SIG-M5 treated with dmso at 0.1 percent for 504 hours (cell line): ENCODE data around the gene CNGA3.
"Not testable (repeated sequence)": the region's sequence is repeated elsewhere in the genome, so short reads cannot be mapped to it uniquely, and the experiment has no call there.

Experiments
- DNase-seq: peaks from one replicate; lab custom pipeline; 2025; ENCODE audit not compliant: unreplicated experiment; lab: John Stamatoyannopoulos, UW

CNGA3 gene

GRCh38 chr2:98395977-98396376 lies 49.7 kb downstream of the CNGA3 start:
- no peak for DNase-seq

DNA sequence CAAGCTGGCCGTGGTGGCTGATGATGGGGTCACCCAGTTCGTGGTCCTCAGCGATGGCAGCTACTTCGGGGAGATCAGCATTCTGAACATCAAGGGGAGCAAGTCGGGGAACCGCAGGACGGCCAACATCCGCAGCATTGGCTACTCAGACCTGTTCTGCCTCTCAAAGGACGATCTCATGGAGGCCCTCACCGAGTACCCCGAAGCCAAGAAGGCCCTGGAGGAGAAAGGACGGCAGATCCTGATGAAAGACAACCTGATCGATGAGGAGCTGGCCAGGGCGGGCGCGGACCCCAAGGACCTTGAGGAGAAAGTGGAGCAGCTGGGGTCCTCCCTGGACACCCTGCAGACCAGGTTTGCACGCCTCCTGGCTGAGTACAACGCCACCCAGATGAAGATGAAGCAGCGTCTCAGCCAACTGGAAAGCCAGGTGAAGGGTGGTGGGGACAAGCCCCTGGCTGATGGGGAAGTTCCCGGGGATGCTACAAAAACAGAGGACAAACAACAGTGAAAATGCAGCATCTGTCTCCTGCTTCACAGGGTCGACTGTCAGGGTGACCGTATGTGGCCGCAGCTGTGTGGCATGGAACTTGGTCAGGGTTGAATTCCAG lies 50.6 kb downstream of the CNGA3 start:
- no peak for DNase-seq

DNA sequence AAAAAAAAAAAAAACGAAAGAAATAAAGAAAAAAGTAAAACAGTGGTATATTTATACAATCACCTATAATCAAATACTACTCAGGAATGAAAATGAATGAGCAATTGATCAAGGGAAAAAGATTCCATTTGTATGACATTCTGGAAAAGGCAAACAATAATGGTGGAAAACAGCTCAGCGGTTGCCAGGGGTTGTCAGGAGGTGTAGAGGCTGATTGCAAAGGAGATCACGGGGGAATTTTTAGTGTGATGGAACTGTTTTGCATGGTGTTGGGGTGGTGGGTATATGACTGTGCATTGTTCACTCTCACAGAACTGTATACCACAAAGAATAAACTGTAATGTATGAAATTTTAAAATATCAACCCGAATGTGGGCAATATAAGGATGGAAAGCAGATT lies 52.9 kb downstream of the CNGA3 start:
- DNase-seq: no peak

DNA sequence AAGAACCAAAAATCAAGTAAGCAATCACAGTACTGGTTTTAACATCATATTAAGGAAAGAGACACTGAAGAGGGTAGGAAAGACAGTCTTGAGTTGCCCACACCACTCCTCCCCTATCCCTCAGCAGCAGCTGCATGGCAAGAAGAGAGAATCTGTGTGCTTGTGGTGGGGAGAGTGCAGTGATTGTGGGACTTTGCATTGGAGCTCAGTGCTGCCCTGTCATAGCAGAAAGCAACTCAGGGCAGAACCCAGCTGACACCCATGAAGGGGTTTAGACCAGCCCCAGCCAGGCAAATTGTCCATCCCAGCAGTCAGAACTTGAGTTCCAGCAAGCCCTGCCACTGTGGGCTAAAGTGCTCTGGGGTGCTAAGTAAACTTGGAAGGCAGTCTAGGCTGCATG lies 57.6 kb downstream of the CNGA3 start:
- DNase-seq: no peak

DNA sequence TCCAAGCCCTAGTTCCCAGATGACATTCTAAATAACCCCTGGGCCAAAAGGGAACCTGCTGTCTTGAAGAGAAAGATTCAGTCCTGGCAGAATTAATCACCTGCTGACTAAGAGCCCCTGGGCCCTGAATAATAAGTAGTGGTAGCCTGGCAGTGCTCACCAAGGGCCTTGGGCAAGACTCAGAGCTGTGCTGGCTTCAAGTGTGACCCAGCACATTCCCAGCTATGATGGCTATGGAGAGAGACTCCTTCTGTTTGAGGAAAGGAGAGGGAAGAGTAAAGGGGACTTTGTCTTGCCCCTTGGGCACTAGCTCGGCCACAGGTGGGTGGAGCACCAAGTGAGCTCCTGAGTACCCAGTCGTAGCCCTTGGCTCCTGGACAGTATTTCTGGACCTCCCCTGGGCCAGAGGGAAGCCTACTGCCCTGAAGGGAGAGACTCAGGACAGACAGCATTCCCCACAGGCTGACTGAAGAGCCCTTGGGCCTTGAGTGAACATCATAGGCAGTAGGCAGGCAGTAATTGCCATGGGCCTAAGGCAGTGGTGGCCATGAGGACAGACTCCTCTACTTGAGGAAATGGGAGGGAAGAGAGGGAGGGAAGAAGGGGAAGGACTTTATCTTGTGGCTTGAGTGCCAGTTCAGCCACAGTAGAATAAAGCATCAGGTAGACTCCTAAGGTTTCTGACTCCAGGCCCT lies 58.4 kb downstream of the CNGA3 start:
- DNase-seq: no peak

- DNase-seq: no peak
These were observed 59.0 kb downstream of the CNGA3 start for GRCh38 chr2:98405301-98405700.

GRCh38 chr2:98408155-98408554 lies 61.9 kb downstream of the CNGA3 start:
- no peak for DNase-seq

DNA sequence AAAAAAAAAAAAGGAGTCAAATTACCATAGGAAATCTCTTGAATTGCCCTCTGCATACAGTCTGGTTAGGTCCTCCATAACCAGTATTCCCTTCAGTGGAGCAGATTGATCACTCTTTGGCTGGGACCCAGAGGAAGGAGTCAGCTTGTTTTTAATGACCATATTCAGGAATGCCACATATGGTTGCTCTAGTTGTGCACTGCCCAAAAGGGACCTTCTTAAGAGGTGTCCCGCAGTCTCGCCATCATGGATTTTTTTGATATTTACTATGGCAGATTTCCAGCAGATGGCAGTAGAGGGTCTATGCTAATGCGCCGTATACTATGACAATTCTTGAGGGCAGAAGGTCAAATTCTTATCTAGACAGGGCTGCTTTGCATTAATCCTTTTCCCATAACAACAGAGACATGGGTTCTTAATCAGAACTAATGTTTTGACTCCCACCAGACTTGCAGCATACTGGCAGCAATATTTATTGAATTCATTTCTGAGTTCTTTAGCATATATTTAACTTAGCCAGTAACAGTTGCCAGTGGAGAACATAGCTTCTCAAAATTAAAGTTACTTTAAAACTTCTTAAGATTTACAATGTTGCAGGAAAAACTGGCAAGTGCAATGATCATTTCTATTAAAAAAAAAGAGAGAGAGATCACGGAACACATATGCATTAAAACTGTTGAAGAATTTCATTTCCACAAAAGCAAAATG lies 66.6 kb downstream of the CNGA3 start:
- peak; percentile 76 for DNase-seq

GRCh38 chr2:98414246-98414645 lies 68.0 kb downstream of the CNGA3 start:
- not testable (repeated sequence) for DNase-seq

- DNase-seq: not testable (repeated sequence)
These were observed 69.5 kb downstream of the CNGA3 start for GRCh38 chr2:98415719-98416248.

DNA sequence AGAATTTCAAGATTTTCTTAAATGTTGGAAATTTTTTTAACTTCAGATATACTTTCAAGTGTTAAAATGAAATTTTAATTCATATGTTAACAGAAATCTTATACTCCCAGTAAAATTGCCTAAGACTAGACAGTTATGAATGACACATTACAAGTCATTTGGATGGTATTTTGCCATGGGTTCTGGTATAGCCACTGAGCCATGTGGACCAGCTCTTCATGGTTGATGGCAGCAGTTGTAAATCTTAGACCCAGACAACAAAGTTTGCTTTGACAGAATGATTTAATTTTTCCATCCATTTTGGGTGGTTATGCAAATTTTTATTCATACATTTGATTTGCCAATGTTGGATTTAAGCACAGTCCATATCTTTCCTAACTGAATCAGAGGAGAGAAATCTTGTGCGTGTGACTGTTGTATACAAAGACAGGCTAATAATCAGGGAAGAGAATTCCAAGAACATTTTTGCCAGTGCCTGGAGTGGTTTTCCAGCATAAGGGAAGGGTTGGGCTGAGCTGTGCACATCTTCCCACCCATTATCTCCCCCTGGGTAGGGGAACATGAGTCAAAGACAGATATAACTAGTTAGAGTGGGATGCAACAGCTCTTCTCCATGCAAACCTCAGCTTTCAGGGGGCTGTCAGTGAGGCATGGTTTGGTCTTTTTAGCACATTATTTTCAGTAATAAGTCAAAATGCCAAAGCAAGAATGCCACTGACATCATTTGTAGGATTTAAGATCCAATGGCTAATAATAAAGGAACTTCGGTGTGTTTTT lies 70.3 kb downstream of the CNGA3 start:
- DNase-seq: no peak

DNA sequence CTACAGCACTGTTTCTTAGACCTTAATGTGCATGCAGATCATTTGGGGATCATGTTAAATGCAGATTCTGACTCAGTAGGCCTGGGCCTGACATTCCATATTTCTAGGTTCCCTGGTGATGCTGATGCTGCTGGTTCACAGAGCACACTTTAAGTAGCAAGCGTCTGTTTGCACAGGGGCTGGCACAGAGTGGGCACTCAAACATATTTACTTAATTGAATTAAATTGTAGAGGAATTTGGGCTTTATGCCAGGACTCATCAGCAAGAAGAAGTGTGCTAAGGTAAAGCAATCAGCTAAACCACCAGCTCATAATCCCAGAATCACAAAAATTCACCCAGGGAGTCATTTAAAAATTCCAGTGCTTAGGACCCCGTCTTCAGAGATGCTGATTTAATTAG lies 73.3 kb downstream of the CNGA3 start:
- no peak for DNase-seq

- no peak for DNase-seq
These were observed 73.9 kb downstream of the CNGA3 start for GRCh38 chr2:98419977-98420725.

DNA sequence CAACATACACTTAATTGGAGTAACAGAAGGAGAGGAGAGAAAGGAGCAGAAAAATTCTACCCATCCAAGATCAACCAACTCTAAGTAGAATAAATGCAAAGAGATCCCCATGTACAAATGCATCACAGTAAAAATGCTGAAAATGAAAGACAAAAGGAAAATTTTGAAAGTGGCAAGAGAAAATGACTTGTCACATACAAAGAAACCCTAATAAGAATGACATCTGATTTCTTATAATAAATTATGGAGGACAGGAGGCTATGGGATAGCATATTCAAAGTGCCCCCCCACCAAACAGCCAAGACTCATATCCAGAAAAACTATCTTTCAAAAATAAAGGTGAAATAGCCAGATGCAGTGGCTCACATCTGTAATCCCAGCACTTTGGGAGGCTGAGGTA lies 76.2 kb downstream of the CNGA3 start:
- DNase-seq: peak; percentile 5

DNA sequence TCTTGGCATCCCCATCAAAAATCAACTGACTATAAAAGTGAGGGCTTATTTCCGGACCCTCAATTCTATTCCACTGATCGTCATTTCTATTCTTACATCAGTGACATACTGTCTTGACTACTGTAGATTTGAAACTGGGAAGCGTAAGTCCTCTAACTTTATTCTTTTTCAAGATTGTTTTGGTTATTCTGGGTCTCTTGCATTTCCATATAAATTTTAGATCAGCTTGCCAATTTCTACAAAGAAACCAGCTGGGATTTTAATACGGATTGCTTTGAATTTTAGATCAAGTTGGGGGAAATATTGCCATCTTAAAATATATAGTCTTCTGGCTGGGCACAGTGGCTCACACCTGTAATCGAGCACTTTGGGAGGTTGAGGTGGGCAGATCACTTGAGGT lies 80.5 kb downstream of the CNGA3 start:
- no peak for DNase-seq

- no peak for DNase-seq
These were observed 85.9 kb downstream of the CNGA3 start for GRCh38 chr2:98432145-98432544.

DNA sequence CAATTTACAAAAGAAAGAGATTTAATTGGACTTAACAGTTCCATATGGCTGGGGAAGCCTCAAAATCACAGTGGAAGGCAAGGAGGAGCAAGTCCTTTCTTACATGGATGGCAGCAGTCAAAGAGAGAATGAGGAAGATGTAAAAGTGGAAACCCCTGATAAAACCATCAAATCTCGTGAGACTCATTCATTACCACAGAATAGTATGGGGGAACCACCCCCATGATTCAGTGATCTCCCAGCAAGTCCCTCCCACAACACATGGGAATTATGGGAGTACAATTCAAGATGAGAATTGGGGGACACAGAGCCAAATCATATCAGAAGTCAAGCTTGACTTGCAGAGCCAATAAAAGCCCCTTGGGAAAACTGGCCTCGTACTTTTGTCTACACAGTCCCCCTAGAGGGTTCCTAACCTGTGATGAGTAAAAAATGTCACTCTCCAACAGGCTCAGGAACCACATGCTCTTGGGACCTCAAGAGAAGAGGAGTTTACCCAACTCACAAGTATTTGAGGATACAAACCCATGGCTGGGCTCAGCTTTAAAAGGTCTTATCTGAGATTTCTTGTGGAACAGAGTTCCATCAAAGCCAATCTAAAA lies 87.2 kb downstream of the CNGA3 start:
- DNase-seq: no peak

DNA sequence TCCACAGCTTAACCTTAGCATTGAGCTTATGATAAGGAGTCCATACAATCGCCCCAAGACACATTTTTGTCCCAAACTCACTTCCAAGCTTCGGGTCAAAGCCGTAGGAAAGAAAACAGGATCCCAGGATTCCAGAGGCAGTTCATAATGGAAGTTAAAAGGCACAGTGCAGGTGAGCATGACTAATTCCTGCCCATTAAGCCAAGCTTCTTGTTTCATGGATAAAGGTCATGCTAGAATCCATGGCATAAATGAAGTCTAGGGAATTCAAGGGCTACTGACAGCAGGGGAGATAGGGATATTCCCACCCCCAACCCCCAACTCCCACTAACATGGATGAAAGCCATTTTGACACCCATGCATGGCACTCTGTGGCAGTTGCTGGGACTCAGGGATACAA lies 88.2 kb downstream of the CNGA3 start:
- DNase-seq: no peak

DNA sequence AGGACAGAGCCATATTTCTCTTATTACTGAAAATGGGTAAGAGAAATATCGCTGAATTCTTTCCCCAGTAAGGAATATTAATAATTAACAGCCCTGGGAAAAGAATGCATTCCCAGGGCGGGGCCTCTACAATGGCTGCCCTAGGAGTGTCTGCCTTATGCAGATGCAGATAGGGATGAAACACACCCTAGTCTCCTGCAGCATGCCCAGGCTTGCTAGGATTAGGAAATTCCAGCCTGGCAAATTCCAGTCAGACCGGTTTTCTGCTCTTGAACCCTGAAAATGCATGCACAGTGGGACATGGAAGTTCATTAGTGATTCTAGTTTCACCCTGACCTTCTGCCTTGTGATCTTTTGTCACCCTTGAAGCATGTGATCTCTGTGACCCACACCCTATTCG lies 89.4 kb downstream of the CNGA3 start:
- DNase-seq: not testable (repeated sequence)

- DNase-seq: no peak
These were observed 90.5 kb downstream of the CNGA3 start for GRCh38 chr2:98436734-98437133.
